ENCODE measurements around the gene MLEC. TPM values are rescaled to one million over a fixed set of nuclear protein-coding genes. Genes with fewer than 3 reads are reported as not detected.

Gene MLEC
- total RNA-seq, 3 donors from 2014 or later (not counting 1 experiment from before 2014, with no cell fraction given) = 47.4 to 52.8 (median 49.6) TPM

- Histone ChIP-seq H3K4me3 (ENCODE audit: low read length) (no peak overlapping the region), H3K27ac (ENCODE audit: low read length) (no peak overlapping the region), H3K9me3 (ENCODE audit: control insufficient read depth, insufficient read depth, low read length) (no peaks in the 10 kb centered on the region), H3K27me3 (ENCODE audit: control insufficient read depth, insufficient read depth, low read length) (no peaks in the 10 kb centered on the region), H3K36me3 (ENCODE audit: control insufficient read depth, insufficient read depth, low read length) (peaks cover 37% of the 10 kb centered on the region), H3K4me1 (ENCODE audit: control insufficient read depth, insufficient read depth, low read length) (peaks cover 26% of the 10 kb centered on the region)
- DNase-seq = no peak
- Mint-ChIP-seq H3K36me3 (no peaks in the 10 kb centered on the region), H3K9me3 (no peaks in the 10 kb centered on the region), H3K27me3 (ENCODE audit: low read depth in 2 of 2) (no peaks in the 10 kb centered on the region), H3K4me1 (peaks cover 45 to 47% of the 10 kb centered on the region in 2 donors), H3K27ac (no peak overlapping the region), H3K4me3 (no peak overlapping the region)
- intact Hi-C loops (cut with micrococcal nuclease) = no loop called here
- no peak for ATAC-seq
- TF ChIP-seq CTCF (IDR thresholded peaks at IDR 0.05) = no peak
- 94% methylated on average over 9 of the region's 11 CpGs for WGBS (ENCODE audit: insufficient coverage)
These were observed 5.6 kb downstream of the MLEC start for GRCh38 chr12:120692524-120693033.

GRCh38 chr12:120693848-120694247 lies 6.9 kb downstream of the MLEC start:
- no peak overlapping the region for H3K4me3 ChIP-seq (ENCODE audit: low read length)
- ATAC-seq (no peak), DNase-seq (no peak)
- H3K27ac ChIP-seq (ENCODE audit: low read length) = no peak overlapping the region
- intact Hi-C loops (cut with micrococcal nuclease) = no loop called here
- H3K4me1 ChIP-seq (ENCODE audit: control insufficient read depth, insufficient read depth, low read length) = peaks cover 13% of the 10 kb centered on the region
- TF ChIP-seq CTCF (IDR thresholded peaks at IDR 0.05) = no peak
- H3K9me3 Mint-ChIP-seq = no peaks in the 10 kb centered on the region
- no peaks in the 10 kb centered on the region for H3K9me3 ChIP-seq (ENCODE audit: control insufficient read depth, insufficient read depth, low read length)
- peaks cover 32 to 34% of the 10 kb centered on the region in 2 donors for H3K4me1 Mint-ChIP-seq
- H3K27me3 Mint-ChIP-seq (ENCODE audit: low read depth in 2 of 2) = no peaks in the 10 kb centered on the region
- 97% methylated on average over 4 of the region's 4 CpGs for WGBS (ENCODE audit: insufficient coverage)
- H3K36me3 ChIP-seq (ENCODE audit: control insufficient read depth, insufficient read depth, low read length) = peaks cover 47% of the 10 kb centered on the region
- no peak overlapping the region for H3K4me3 Mint-ChIP-seq
- no peaks in the 10 kb centered on the region for H3K36me3 Mint-ChIP-seq
- H3K27me3 ChIP-seq (ENCODE audit: control insufficient read depth, insufficient read depth, low read length) = no peaks in the 10 kb centered on the region
- no peak overlapping the region for H3K27ac Mint-ChIP-seq

GRCh38 chr12:120696626-120697025 lies 9.7 kb downstream of the MLEC start:
- no peak overlapping the region for H3K4me3 ChIP-seq (ENCODE audit: low read length)
- no peaks in the 10 kb centered on the region for H3K27me3 Mint-ChIP-seq (ENCODE audit: low read depth in 2 of 2)
- H3K36me3 ChIP-seq (ENCODE audit: control insufficient read depth, insufficient read depth, low read length) = peaks cover 72% of the 10 kb centered on the region
- intact Hi-C loops (cut with micrococcal nuclease) = no loop called here
- H3K9me3 ChIP-seq (ENCODE audit: control insufficient read depth, insufficient read depth, low read length) = no peaks in the 10 kb centered on the region
- H3K36me3 Mint-ChIP-seq = no peaks in the 10 kb centered on the region
- ATAC-seq (no peak), DNase-seq (no peak)
- H3K27me3 ChIP-seq (ENCODE audit: control insufficient read depth, insufficient read depth, low read length) = no peaks in the 10 kb centered on the region
- no peak for TF ChIP-seq CTCF (IDR thresholded peaks at IDR 0.05)
- H3K27ac ChIP-seq (ENCODE audit: low read length) = no peak overlapping the region
- peaks cover 3% of the 10 kb centered on the region for H3K4me1 ChIP-seq (ENCODE audit: control insufficient read depth, insufficient read depth, low read length)
- H3K4me1 Mint-ChIP-seq = peaks cover 10 to 15% of the 10 kb centered on the region in 2 donors
- H3K27ac Mint-ChIP-seq = no peak overlapping the region
- 93% methylated on average over 6 of the region's 6 CpGs for WGBS (ENCODE audit: insufficient coverage)
- H3K9me3 Mint-ChIP-seq = no peaks in the 10 kb centered on the region
- no peak overlapping the region for H3K4me3 Mint-ChIP-seq

GRCh38 chr12:120697344-120697743 lies 10.4 kb downstream of the MLEC start:
- peaks cover 5 to 9% of the 10 kb centered on the region in 2 donors for H3K4me1 Mint-ChIP-seq
- H3K9me3 ChIP-seq (ENCODE audit: control insufficient read depth, insufficient read depth, low read length) = no peaks in the 10 kb centered on the region
- peaks cover 73% of the 10 kb centered on the region for H3K36me3 ChIP-seq (ENCODE audit: control insufficient read depth, insufficient read depth, low read length)
- DNase-seq = no peak
- WGBS (ENCODE audit: insufficient coverage) = no CpG with 5 or more reads among the region's 1 CpG
- no peaks in the 10 kb centered on the region for H3K36me3 Mint-ChIP-seq
- H3K27me3 ChIP-seq (ENCODE audit: control insufficient read depth, insufficient read depth, low read length) = no peaks in the 10 kb centered on the region
- no peaks in the 10 kb centered on the region for H3K27me3 Mint-ChIP-seq (ENCODE audit: low read depth in 2 of 2)
- H3K27ac Mint-ChIP-seq = no peak overlapping the region
- no peak overlapping the region for H3K4me3 Mint-ChIP-seq
- no peak overlapping the region for H3K4me3 ChIP-seq (ENCODE audit: low read length)
- H3K9me3 Mint-ChIP-seq = no peaks in the 10 kb centered on the region
- H3K27ac ChIP-seq (ENCODE audit: low read length) = no peak overlapping the region
- no peak for TF ChIP-seq CTCF (IDR thresholded peaks at IDR 0.05)
- intact Hi-C loops (cut with micrococcal nuclease) = no loop called here
- ATAC-seq = no peak
- H3K4me1 ChIP-seq (ENCODE audit: control insufficient read depth, insufficient read depth, low read length) = peaks cover 3% of the 10 kb centered on the region

Data from natural killer cell (primary cell).